GM19328 (cell line): ENCODE data around the gene PRR9.

Source experiments
- ATAC-seq: cut with Tn5 transposase; IDR thresholded peaks from one replicate; pipeline ENCODE4 v1.9.1; 2021; ENCODE audit warnings: mild to moderate bottlenecking, moderate library complexity; ENCODE audit not compliant: unreplicated experiment

Gene PRR9

GRCh38 chr1:153262462-153263157 is 45.2 kb downstream of the PRR9 start:
- ATAC-seq, result no peak

GRCh38 chr1:153265457-153265856 is 48.1 kb downstream of the PRR9 start:
- no peak for ATAC-seq
